Thoracic aorta (tissue), 2 donors: Measurements from ENCODE around the gene SDK2. TPM values are rescaled to one million over a fixed set of nuclear protein-coding genes. Genes with fewer than 3 reads are reported as not detected.

Experiments
- ATAC-seq: fragments of 150-250 bp; one replicate; pipeline ENCODE4 v1.8.0; 2017; ENCODE audit warnings: low read depth; ENCODE audit not compliant: insufficient number of reproducible peaks, low FRiP score
- DNase-seq: peaks from one replicate; pipeline ENCODE4 v3.0.0-alpha.2; 2020; ENCODE audit warnings: low spot score
- H3K27ac ChIP-seq, 2 donors: fragments of 200-600 bp; sonication (generic); 1 replicate in 1 of 2; 2 replicates in 1 of 2; pipeline ENCODE4 v1.5.1; 2016; ENCODE audit warnings: mild to moderate bottlenecking in 2 of 2, moderate library complexity in 2 of 2
- H3K27me3 ChIP-seq: fragments of 200-600 bp; sonication (generic); replicated peaks from 2 replicates; pipeline ENCODE4 v1.6.0; 2016; ENCODE audit warnings: mild to moderate bottlenecking; ENCODE audit not compliant: insufficient read depth
- H3K36me3 ChIP-seq: fragments of 200-600 bp; sonication (generic); one replicate; pipeline ENCODE4 v1.5.1; 2016
- H3K4me1 ChIP-seq, 2 donors: fragments of 200-600 bp; sonication (generic); 1 replicate in 1 of 2; 2 replicates in 1 of 2; pipeline versions ENCODE4 v1.5.1 to v1.6.0; 2016; ENCODE audit warnings: low read depth in 2 of 2, mild to moderate bottlenecking in 1 of 2; ENCODE audit not compliant: control insufficient read depth in 1 of 2
- H3K4me3 ChIP-seq: fragments of 200-600 bp; sonication (generic); 2 replicates; pipeline ENCODE4 v1.5.1; 2016; ENCODE audit warnings: mild to moderate bottlenecking
- H3K9me3 ChIP-seq: fragments of 200-600 bp; sonication (generic); 2 replicates; pipeline ENCODE4 v1.5.1; 2016
- total RNA-seq, 2 donors: library from RNA; depleted of rRNA; stranded (reverse); fragments of >200 nt; gene quantifications; one replicate each; pipeline versions ENCODE4 v1.1.0 to v1.2.3, GENCODE V29; 2016
- TF ChIP-seq, protein P1 (sequence below): fragments of 200-600 bp; sonication (generic); IDR thresholded peaks from one replicate; pipeline ENCODE4 v1.5.1; 2019; ENCODE audit warnings: antibody characterized with exemption

The SDK2 gene
- total RNA-seq, 2 donors from 2014 or later, result 6.0 to 8.9 TPM

DNA sequence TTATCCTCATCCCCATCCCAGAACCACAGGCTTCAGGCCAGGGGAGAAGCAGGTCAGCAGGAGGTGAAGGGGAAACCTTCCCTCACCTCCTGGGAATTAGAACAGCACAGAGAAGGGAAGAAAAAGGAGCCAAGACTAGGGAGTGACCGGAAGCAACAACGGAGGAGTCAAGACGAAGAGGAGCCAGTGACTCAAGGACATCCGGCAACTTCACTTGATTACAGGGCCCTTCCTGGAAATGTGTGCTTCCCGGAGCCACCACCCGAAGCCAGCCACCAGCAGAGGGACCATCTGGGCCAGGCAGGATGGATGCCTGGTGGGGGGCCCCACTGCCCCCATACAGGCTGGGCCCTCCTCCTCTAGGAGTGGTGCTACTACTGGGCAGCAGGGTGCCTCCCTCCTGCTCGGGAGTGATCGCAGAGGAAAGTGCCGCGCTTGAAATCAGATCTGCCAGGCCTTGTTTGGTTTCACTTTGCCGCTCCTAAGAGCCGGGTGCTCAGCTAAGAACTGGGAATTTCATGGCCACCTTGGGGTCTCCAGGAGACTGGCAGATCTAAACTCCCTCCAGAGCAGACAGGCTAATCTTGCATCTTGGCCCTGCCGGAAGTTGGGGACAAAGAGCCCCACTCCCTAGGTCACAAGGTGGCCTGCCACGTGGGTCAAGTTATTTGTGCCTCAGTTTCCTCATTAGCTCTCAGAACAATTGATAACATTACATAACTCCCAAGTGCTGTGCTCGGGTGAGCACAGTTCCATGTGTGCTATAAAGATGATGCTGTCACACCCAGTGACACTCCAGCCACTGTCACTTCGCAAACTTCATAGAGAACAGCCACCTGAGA lies 339.1 kb downstream of the SDK2 start:
- DNase-seq (peak; percentile 72), ATAC-seq (peak; percentile 31)
- no peaks in the 10 kb centered on the region for H3K36me3 ChIP-seq
- H3K27me3 ChIP-seq, result no peaks in the 10 kb centered on the region
- H3K9me3 ChIP-seq, result no peaks in the 10 kb centered on the region
- H3K4me1 ChIP-seq, result peaks cover 52 to 89% of the 10 kb centered on the region in 2 donors
- H3K27ac ChIP-seq, result peak overlapping the region; percentile 98 to 99
- peak overlapping the region; percentile 67 for H3K4me3 ChIP-seq
- TF ChIP-seq, protein P1, sequence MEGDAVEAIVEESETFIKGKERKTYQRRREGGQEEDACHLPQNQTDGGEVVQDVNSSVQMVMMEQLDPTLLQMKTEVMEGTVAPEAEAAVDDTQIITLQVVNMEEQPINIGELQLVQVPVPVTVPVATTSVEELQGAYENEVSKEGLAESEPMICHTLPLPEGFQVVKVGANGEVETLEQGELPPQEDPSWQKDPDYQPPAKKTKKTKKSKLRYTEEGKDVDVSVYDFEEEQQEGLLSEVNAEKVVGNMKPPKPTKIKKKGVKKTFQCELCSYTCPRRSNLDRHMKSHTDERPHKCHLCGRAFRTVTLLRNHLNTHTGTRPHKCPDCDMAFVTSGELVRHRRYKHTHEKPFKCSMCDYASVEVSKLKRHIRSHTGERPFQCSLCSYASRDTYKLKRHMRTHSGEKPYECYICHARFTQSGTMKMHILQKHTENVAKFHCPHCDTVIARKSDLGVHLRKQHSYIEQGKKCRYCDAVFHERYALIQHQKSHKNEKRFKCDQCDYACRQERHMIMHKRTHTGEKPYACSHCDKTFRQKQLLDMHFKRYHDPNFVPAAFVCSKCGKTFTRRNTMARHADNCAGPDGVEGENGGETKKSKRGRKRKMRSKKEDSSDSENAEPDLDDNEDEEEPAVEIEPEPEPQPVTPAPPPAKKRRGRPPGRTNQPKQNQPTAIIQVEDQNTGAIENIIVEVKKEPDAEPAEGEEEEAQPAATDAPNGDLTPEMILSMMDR, result no peak

DNA sequence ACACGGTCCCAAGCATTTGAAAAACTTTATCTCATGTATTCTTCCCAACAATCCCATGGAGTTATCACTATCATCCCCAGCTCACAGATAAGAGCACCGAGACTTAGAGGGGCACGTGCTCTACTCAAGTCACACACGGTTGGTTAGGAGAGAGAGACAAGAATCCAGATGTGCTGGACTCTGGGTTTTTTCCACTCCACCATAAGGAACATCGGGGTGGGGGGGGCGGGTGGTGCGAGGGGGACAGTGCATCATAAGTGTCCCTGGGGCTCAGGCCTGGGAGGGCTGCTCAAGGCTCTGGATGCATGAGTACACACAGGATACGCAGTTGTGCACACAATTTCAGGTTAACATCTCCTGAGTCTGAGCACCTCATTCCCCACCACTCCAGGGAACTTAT lies 339.8 kb downstream of the SDK2 start:
- DNase-seq (no peak), ATAC-seq (no peak)
- Histone ChIP-seq H3K27ac (peak overlapping the region; percentile 98 to 99), H3K4me1 (peaks cover 49 to 89% of the 10 kb centered on the region in 2 donors), H3K9me3 (no peaks in the 10 kb centered on the region), H3K36me3 (no peaks in the 10 kb centered on the region), H3K4me3 (peak overlapping the region; percentile 67), H3K27me3 (no peaks in the 10 kb centered on the region)
- TF ChIP-seq, protein P1, result no peak

DNA sequence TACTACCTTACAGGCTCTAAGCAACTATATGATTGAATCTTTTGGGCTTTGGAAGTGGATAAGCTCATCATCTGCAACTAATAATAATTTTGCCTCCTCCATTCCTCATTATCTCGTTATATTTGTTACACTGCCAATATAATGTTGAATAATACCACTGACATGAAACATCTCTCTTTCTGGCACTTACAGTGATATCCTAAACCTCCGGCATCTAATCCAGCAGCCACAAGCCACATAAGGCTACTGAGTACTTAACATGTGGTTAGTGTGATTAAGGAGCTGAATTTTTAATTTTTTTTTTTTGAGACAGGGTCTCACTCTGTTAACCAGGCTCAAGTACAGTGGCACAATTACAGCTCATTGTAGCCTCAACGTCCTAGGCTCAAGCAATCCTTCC lies 342.1 kb downstream of the SDK2 start:
- no peak overlapping the region for H3K27ac ChIP-seq
- no peaks in the 10 kb centered on the region for H3K36me3 ChIP-seq
- H3K27me3 ChIP-seq, result no peaks in the 10 kb centered on the region
- no peak overlapping the region for H3K4me3 ChIP-seq
- ATAC-seq (no peak), DNase-seq (no peak)
- TF ChIP-seq, protein P1, result no peak
- H3K9me3 ChIP-seq, result no peaks in the 10 kb centered on the region
- H3K4me1 ChIP-seq, result peaks cover 36 to 81% of the 10 kb centered on the region in 2 donors

DNA sequence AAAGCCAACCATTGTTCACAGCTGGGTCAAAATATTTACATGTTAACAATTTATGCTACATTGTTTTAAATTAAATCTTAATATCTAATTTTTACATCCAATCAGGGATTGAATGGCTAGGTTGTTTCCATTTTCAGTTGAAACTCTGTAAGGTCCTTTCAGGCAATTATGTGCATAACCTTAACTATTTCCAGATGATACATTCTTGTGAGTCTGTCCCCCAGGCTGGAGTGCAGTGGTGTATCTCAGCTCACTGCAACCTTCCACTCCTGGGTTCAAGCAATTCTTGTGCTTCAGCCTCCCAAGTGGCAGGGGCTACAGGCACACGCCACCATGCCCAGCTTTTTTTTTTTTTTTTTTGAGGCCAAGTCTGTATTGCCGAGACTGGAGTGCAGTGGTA lies 342.9 kb downstream of the SDK2 start:
- TF ChIP-seq, protein P1, result no peak
- H3K9me3 ChIP-seq, result no peaks in the 10 kb centered on the region
- no peak overlapping the region for H3K4me3 ChIP-seq
- H3K36me3 ChIP-seq, result no peaks in the 10 kb centered on the region
- DNase-seq (no peak), ATAC-seq (no peak)
- H3K27me3 ChIP-seq, result no peaks in the 10 kb centered on the region
- peaks cover 28 to 73% of the 10 kb centered on the region in 2 donors for H3K4me1 ChIP-seq
- no peak overlapping the region for H3K27ac ChIP-seq

DNA sequence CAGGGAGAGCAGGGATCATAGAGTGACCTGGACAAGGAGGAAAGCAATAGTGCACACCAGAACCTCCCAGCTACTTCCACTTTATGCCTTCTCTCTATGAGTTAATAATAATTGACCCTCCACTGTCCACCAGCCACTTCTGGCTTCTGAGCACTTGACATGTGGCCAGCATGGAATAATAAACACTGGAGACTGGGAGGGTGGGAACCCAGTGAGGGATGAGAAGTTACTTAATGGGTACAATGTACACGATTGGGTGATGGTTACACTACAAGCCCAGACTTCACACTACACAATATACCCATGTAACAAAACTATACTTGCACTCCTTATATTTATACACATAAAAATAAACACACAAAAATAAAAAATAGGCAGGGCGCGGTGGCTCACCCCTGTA lies 343.9 kb downstream of the SDK2 start:
- no peak overlapping the region for H3K4me3 ChIP-seq
- ATAC-seq (no peak), DNase-seq (no peak)
- H3K36me3 ChIP-seq, result no peaks in the 10 kb centered on the region
- H3K9me3 ChIP-seq, result no peaks in the 10 kb centered on the region
- H3K4me1 ChIP-seq, result peaks cover 21 to 66% of the 10 kb centered on the region in 2 donors
- H3K27ac ChIP-seq, result no peak overlapping the region
- H3K27me3 ChIP-seq, result no peaks in the 10 kb centered on the region
- TF ChIP-seq, protein P1, result no peak
